GM18909 (cell line): ENCODE results near the gene CD109.
"Not testable (repeated sequence)": the region's sequence is repeated elsewhere in the genome, so short reads cannot be mapped to it uniquely, and the experiment has no call there.

Experiments
- ATAC-seq: cut with Tn5 transposase; IDR thresholded peaks from one replicate; pipeline ENCODE4 v1.9.1; 2021; ENCODE audit warnings: mild to moderate bottlenecking; ENCODE audit not compliant: unreplicated experiment, poor library complexity

The CD109 gene

DNA sequence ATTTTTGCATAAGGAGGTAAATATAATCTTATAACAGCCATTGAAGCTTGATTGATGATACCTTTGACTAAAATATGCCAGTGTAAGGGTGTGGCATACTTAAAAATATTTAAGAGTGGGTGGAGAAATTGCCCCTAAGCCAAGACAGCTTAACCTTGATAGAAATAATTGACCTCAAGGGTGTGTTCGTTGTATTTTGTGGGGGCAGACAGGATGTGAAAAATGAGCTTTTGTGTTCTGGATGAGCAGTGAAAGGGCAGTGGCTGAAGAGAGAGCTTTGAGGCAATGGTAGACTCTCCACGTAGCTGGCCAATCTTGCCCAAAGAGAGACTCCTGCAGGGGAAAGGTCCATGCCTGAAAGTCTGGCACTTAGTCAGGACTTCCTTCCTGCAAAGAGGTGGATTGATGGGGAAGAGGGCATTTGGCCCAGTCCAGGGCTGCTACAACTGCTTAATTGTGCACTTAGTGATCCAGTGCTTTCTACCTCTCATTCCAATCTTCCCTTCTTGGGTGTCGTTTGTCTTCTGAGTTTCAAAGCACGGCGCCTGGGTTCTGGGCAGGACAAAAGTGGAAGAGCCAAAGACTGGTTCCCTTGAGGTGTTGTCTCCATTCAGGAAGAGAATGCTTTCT lies 15.6 kb upstream of the CD109 start:
- ATAC-seq, result no peak

DNA sequence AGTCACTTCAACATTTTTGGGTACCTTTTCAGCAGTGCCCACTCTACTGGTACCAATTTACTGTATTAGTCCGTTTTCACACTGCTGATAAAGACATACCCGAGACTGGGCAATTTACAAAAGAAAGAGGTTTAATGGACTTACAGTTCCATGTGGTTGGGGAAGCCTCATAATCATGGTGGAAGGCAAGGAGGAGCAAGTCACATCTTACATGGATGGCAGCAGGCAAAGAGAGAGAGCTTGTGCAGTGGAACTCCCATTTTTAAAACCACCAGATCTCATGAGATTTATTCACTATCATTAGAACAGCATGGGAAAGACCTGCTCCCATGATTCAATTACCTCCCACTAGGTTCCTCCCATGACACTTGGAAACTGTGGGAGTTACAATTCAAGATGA lies 12.4 kb upstream of the CD109 start:
- not testable (repeated sequence) for ATAC-seq

DNA sequence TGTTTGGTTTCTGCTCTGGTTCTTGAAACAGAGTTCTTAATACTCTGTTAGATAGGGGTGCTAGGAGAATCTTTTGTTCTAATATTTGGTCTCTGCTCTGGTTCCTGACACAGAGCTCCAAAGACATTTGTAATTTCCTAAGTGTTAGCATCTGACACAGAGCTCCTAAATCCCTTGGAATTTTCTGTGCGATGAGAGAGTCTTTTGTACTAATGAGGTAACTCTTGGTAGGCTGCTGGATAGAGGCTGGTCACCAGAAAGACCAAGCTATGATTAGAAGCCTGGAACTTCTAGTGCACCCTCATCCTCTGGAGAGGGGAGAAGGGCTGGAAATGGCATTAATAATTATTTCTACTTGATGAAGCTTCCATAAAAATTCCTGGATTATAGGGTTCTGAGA lies 7.7 kb upstream of the CD109 start:
- no peak for ATAC-seq

DNA sequence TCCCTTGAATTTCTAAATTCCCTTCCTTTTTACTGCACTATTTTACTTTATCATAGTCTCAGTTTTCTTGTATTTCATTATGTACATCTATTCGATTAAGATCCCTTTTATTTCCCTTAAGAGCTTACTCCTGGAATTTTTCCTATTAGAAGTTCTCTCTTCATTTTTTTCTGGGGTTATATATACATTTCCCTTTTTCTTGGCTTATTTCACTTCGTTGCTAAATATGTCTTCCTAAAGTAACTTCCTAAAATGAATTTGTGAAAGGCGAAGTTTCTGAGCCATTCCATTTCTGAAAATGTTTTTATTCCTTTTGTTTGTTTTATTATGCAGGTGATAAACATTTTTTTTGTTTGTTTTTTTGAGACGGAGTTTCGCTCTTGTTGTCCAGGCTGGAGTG lies 5.9 kb upstream of the CD109 start:
- no peak for ATAC-seq

DNA sequence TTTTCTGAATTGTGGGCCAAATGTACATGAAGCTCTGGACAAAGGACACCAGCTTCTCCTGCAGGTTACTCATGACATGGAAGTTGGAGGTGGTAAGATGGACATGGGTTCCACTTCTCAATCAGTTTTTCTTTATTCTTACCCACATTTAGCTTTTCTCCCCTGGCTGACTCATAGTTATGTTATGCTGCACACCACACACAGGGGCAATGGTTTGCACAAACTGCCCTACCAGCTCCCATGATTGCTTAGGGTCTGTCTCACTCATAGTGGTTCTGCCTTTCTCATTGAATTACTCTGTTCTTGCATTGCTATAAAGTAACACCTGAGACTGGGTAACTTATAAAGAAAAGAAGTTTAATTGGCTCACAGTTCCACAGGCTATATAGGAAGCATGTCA lies 4.5 kb upstream of the CD109 start:
- ATAC-seq, result no peak

DNA sequence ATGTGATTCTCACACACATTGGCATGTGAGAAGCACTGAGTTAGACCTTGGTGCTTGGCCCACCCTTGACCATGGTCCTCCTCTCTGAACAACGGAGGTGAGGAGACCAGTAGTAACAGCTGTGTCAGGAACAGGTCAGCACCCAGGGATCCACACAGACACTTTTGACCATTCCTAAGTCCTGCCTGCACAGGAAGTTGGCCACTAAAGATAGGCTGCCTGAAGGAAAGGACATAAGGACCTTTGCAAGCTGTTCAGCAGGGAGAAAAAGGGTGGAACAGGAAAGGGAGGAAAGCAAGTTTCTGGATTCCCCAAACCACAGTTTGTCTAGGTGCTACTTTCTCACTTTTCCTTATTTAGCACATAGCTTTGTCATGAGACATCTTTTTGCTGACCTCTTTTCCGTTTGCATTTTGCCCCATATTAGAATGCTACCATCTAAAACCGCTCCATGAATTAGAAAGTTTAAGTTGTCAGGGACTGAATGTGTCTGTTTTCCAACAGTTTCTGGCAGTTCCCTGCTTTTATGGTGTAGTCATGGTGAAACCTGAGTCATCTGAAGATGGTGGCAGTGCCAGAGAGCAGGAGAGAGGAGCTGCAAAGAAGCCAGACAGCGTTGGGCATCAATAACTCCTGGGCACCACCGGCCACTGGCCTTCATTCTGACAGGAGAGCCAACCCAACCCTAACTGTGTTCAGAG lies 1.1 kb upstream of the CD109 start:
- no peak for ATAC-seq

DNA sequence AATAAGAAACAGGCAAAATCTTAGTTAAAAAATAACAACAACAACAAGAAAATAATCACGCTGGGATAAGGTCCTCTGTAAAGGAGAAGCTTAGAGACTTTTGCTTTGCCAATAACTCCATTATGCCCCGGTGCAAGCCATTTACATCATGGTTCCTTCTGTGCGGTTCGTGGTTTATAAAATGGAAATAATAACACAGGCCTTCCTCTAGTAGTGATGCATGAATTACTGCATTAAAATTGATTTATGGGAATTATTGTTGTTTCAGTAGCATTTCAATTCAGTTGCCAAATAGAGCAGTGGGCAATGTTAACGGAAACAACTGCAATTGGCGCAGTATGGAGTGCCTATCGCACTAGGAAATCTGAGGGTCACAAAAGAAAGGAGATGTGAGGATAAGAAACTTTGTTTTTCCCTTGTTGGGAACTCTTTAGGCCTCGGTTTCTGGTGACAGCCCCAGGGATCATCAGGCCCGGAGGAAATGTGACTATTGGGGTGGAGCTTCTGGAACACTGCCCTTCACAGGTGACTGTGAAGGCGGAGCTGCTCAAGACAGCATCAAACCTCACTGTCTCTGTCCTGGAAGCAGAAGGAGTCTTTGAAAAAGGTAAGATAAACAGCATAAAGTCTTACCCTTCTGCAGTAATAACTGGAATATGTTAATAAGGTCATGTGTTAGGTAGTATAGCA lies 1.1 kb downstream of the CD109 start:
- no peak for ATAC-seq

DNA sequence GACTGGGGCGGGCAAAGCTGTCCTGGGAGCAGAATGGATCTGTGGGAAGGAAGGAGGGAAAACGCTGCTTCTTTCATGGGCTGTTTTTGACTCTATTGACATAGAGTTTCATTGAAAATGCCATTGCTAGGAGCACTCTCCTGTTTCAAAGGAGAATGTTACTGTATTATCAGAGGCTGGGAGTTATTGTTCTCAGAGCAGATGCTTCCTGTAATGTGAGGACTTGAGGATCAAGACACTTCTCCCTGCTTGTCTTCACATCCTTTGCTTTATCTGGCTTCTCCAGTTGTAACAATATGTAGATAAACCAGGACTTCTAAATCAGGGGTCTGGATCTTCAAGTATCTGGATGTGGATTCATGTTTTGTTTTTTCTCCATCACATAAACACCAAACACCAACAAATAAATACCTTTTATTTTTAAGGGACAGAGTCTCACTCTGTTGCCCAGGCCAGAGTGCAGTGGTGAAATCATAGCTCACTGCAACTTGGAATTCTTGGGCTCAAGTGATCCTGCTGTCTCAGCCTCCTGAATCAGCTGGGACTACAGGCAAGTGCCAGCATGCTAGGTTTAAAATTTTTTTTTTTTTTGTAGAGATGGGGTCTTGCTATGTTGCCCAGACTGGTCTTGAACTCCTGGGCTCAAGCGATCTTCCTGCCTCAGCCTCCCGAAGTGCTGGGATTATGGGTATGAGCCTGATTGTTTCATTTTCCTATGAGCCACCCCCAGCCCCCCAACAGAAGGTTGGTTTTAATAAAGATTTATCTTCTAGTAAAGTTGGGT lies 3.9 kb downstream of the CD109 start:
- ATAC-seq, result no peak

DNA sequence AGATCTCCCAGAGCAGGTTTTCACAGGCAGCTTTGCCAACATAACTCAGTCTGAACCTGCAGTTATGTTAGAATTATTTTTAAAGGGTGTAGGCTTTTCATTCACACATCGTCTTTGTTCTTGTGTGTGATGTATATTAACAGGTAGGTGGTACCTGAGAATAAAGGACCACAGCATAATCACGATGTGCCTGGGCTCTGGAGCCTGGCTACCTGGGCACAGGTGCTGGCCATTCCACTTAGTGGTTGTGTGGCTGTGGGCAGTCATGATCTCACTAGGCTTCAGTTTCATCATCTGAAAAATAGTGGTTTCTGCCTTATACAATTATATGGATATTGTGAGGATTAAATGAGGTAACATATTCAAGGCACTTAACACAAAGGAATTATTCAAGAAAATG lies 6.4 kb downstream of the CD109 start:
- ATAC-seq, result no peak

DNA sequence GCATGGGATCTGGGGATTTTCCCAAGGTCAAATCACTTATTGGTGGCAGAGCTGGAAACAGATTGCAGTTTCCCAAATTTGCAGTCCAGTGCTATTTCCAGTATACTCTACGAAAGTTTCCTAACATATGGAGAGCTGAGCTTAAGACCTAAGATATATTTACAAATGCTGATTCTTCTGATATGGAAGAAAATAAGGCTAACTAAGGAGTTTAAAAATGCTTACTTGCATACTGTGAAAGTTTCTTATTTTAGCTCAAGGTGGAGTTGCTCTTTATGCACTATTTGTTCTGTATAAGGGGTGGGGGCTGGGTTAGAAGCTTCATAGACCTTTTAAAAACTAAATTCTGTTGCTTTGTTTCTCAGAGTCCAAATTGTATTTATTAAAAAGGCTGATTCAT lies 7.5 kb downstream of the CD109 start:
- ATAC-seq, result no peak

DNA sequence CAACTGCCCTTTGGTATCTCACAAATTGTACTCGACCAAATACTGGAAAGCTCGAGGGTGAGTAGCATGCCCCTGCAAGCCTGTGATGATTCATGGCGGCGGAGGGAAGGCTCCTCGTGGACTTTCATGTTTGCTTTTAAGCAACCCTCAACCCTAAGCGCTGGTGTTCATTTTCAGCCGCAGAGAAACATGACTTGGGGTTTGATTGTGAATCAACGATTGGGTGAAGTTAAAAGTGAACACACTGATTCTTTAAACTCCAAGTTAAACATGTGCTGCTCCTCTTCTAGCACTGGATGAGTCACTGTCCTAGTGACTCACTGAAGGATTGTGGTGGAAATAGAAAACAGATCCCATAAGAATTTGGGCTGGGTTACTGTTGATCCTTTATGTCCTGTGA lies 8.3 kb downstream of the CD109 start:
- ATAC-seq, result no peak

DNA sequence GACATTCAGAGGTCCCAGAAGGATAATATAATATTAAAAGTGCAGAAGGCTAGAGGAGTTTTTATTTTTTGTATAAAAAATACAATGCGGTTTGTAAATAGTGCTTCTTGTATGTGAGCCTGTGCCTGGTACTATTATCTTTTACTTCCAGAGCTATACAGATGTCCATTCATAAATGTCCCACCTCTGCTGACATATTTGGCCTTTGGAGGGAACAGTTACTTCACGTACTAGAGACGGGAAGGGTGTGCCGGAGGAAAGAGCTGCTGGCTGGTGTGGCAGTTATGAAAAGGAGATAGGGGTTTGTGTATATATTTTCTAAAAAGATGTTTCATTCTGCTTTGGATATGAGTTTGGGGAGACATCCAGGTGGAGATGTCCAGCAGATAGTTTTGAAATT lies 8.8 kb downstream of the CD109 start:
- no peak for ATAC-seq

DNA sequence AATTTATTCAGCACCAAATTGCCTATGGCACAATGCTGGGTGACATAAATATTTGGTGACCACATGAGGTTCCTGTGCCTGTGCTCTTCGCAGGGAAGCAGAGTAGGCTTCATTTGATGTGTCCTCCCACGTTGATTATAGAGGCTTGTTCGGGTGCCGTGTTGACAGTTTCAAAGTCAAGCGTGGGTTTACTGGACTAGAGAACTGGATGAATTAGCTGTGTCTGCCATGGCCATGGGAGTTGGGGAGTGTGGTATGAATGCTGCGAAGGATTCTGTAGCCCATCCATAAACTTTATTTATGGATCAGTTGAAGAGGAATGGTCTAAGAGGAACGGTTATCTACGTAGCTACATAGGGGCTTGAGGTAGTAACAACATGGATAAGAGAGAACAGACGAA lies 11.0 kb downstream of the CD109 start:
- no peak for ATAC-seq

DNA sequence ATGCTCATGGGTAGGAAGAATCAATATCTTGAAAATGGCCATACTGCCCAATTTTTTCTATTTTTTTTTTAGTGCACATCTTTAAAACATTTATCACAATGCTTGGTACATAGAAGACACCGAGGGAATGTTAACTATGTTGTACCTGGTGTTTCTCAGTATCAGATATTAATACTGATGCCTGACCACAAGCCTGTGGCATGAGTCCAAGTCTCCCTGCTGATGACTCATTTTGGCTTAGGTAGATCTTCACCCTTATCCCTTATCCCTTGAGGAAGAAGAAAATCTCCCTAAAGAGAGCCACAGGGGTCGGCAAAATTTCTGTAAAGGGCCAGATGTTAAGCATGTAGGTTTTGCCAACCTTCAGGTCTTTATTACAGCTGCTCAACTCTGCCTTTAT lies 14.5 kb downstream of the CD109 start:
- ATAC-seq, result no peak

DNA sequence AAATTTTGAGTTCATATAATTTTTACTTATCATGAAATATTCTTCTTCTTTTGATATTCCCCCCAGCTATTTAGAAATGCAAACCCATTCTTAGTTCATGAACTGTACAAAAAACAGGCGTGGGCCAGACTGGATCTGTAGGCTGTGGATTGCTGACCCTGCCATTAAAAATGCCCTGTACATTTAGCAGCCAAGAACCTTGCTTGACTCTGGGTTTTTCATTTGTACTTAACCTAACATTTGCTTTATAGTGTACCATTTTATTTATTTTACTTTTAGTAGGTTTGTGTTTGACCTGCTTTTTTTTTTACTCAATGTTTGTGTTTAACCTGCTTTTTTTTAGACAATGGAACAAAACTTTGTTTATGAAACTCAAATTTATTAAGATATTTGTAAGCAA lies 14.9 kb downstream of the CD109 start:
- ATAC-seq, result no peak

DNA sequence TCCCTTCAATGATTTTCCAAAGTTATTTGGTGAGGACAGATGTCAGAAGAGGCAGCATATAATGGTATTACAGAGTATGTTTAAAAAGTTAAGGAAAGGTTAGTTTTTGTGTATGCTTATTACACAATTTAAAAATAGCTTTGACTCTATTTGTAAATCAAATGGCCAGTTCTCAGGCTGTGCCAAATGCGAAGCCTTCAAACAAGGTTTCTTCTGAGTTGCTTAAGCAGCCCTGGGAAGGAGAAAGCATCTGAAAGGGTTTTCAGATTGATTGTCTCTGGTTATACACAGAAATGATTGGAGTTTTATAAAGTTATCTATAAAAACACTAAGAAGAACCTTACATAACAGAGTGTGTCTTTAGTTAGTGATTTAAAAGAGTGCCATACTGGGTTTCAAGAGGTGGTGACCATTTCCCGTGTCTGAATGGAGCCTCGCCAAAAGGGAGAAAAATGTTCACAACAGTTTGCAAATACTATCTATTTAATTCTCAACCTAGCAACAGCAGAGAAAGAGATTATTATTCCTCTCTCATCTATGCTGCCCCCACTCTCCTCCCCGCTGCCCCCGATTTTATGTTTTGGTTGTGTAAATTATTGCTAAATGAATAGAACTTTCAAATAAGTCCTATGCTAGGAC lies 16.7 kb downstream of the CD109 start:
- ATAC-seq, result no peak

DNA sequence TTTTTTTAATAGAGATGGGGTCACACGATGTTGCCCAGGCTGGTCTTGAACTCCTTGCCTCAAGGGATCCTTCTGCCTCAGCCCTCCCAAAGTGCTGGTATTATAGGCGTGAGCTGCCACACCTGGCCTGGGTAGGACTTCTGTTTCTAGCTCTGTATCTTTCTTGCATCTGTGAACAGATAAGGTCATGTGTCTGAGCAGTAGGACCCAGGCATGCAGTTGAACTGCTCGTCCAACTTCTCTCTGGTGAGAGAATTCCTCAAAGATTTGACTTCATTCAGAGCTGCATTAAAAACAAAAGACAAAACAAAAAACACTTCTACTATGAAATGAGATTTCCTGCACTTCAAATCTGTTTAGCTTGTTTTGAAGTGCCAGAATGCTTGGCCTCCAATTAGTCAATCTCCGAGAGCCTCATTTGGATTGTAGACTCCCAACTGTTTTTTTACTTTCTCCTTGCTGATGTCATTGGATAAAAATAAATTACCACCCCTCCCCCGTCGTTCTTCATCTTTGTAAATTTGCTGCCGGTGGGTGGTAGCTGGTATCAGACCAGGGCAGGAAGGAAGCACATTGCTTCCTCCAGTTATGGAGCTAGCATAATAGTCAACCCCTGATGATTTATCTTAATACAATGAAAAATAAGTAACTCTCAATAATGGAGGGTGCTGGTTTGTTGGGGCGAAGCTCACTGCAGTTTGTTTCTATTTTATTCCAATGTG lies 17.6 kb downstream of the CD109 start:
- no peak for ATAC-seq

DNA sequence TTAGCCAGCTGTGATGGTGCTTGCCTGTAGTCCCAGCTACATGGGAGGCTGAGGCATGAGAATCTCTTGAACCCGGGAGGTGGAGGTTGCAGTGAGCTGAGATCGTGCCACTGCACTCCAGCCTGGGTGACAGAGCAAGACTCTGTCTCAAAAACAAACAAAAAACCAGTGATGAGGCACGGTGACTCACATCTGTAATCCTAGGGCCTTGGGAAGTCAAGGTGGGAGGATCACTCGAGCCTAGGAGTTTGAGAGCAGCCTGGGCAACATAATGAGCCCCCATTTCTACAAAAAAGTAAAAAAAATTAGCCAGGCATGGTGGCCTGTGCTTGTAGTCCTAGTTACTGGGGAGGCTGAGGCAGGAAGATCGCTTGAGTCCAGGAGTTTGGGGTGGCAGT lies 19.1 kb downstream of the CD109 start:
- not testable (repeated sequence) for ATAC-seq

DNA sequence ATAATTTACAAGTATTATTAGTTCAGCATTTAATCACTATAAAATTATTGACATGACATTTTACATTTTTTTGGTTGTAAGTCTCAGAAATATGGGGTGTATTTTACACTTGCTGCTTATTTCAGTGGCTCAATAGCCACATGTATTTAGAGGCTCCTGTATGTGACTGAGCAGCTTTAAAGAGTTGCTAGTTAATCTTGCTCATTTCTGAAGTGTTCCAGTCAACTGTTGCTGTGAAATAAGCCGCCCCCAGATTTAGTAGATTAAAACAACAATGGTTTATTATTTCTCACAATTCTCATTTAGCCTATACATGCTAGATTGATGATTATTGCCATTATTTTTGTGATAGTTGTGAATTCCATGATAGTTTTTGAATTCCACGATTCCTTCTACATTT lies 23.0 kb downstream of the CD109 start:
- no peak for ATAC-seq
